GM19467 (cell line): Measurements from ENCODE around the gene FBH1.
A peak's percentile ranks its signal among the peaks of the same experiment; 100 is the strongest.
"Not testable (repeated sequence)": the region's sequence is repeated elsewhere in the genome, so short reads cannot be mapped to it uniquely, and the experiment has no call there.

Experiments used
- ATAC-seq: cut with Tn5 transposase; IDR thresholded peaks from one replicate; pipeline ENCODE4 v1.9.1; 2021; ENCODE audit warnings: mild to moderate bottlenecking, moderate library complexity; ENCODE audit not compliant: unreplicated experiment

The FBH1 gene

GRCh38 chr10:5889624-5890451, at the start of gene FBH1, which contains the start of gene ANKRD16:
FBH1 (plus strand) TSS chr10:5890243; CDS start chr10:5890346, 103 bp downstream.
ANKRD16 (minus strand) TSS chr10:5889893; CDS start chr10:5889354, 539 bp downstream.
- ATAC-seq = peak; percentile 89

GRCh38 chr10:5840314-5841307, 49.4 kb upstream of the FBH1 start:
- peak; percentile 84 for ATAC-seq

DNA sequence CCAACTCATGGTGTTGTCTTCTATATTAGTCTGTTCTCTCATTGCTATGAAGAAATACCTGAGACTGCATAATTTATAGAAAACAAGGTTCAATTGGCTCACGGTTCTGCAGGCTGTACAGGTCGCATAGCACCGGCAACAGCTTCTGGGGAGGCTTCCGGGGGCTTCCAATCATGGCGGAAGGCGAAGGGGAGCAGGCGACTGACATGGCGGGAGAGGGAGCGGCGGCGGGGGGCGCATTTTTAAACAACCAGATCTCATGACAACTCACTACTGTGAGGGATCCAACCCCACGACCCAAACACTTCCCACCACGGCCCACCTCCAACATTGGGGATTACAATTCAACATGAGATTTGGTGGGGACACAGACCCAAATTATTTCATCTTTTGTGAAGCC, 48.1 kb upstream of the FBH1 start:
- ATAC-seq = no peak

DNA sequence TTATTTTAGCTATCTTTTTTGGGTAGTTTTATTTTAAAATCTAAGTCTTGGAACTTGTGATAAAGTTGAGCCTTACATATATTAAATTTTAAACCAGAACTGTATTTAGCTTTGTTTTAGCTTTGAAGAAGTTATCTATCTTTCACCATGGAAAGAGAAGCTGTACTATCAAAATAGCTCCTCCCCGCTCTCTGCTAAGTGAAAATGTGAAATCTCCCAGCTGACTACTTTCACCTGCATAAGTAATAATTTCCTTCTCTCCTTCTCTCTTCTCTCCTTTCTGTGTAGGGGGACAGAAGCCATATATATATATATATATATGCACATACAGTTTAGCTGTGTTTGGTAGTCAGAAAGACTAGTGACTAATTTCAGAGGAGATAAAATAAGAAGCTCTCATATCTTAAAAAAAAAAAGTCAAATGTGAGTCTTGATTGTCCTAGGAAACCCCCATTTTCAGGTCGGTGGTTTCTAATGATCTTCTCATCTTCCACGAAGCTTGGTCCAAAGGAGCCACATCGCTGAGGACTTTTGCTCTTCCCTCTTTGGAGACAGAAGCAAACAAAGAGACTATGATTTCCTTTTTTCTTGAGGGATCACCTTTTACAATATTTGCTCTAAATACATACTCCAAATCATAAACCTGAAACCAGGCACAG, 46.2 kb upstream of the FBH1 start:
- no peak for ATAC-seq

GRCh38 chr10:5844345-5845055, 45.5 kb upstream of the FBH1 start:
- ATAC-seq = no peak

- not testable (repeated sequence) for ATAC-seq
Measured at GRCh38 chr10:5846667-5847066, 43.4 kb upstream of the FBH1 start.

DNA sequence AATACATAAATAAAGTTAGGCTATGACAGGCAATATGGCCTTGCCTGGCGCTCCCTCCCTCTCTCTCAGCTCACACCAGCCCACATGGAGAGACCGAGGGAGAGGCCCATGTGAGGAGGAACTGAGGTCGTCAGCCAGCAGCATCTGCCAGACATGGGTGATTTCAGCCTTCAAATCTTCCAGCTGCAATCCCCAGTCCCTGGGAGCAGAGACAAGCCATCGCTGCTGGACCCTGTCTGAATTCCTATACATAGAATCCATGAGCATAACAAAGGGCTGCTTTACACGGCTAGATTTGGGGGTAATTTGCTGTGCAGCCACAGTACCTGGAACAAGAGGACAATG, 35.9 kb upstream of the FBH1 start:
- ATAC-seq = no peak

DNA sequence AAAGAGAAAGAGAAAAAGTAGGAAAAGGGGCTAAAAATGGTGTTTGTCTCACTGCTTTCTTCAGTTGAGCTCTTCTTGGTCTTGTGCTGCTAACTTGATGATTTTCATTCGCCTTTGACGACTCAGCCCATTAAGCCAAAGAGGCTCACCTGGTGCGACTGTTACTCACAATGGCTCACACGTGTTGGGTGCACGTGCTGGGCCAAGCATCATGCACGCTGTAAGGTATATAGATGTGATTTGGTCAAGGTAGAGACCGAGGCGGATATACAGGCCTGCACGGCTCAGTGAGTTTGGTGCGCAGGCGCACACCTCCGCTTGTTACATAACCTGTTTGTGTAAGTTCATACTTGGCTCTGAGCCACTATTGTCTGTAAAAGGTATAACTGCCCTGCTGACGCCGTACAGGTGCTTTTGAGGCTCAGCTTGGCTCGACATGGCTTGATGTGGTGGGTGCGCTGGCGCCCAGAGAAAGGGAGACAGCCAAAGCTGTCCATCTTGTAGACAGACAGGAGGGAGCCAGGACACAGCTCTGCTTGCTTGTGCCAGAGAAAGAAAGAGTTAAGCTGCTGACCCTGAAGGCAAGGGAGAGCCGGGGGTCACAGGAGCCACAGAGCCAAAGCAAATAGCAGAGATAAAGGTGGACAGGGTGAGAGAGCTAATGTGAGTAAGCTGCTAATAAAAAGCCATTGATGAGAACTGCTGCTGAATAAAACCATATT, 33.9 kb upstream of the FBH1 start:
- ATAC-seq = no peak

DNA sequence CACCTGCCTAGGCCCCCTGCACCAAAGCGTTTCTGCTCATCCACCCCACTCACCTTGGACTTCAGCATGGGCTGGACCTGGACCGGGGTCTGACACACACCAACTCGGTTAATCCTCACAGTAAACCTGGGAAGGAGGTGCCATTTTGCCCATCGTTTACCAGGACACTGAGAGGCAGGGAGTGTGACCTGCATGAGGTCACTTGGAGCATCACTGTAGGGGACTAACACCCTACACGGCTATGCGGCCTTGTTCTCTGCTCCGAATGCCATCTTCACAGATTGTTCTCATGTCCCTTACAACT, 33.4 kb upstream of the FBH1 start:
- ATAC-seq = no peak

DNA sequence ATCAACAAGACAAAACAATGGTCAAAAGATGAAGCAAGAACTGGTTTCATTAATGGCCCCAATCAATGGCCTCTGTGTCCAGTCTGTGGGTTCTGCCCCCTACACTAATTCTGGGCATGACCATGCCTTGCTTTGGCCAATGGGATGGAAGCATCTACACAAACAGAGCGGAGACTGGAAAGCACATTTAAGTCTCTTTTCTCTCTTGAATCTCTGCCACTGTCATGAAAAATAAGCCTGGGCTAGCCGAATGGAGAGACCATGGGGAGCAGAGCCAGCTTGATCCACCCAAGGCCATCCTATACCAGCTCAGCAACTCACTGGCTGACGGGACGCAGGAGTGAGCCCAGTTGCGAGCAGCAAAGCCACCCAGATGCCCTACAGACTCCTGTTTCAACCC, 31.2 kb upstream of the FBH1 start:
- ATAC-seq = no peak

DNA sequence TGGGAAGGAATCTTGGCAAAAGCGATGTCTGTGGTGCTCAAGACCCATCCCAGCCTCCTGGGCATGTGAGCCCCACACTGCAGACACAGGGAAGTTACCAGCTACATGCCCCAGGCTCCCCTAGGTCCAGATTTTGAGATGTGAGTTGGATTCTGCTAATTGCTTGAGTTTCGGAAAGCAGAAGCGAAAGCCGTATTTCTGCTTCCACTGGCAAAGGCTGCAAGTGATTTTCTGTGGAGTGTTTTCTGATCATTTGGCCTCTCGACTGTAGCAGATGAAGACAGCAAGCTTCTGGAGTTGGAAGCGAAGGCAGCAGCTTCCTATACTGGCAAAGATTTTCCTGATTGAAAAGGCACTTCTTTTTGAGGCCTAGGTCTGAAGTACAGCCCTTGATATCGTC, 30.0 kb upstream of the FBH1 start:
- no peak for ATAC-seq

- ATAC-seq = peak; percentile 96
Measured at GRCh38 chr10:5862360-5862961, 27.6 kb upstream of the FBH1 start.

- ATAC-seq = not testable (repeated sequence)
Measured at GRCh38 chr10:5862981-5863685, 26.9 kb upstream of the FBH1 start.

- not testable (repeated sequence) for ATAC-seq
Measured at GRCh38 chr10:5866451-5867081, 23.5 kb upstream of the FBH1 start.

DNA sequence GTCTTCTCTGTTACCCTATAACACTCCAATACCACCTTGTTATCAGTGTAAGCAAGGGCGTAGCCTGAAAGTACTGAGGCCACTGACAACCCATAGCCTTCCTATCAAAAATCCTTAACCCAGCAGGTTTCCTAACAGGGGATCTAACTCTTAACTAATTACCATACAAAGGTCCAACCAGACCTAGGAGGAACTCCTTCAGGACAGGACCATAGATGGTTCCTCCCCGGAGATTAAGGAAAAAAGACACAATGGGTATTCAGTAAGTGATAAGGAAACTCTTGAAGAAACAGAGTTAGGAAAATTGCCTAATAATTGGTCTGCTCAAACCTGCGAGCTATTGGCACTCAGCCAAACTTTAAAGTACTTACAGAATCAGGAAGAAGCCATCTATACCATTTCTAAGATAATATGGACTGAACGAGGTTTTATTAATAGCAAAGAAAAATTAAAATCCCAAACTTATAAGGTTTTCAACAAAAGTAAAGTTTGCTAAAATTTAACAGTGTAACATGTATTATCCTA, 22.9 kb upstream of the FBH1 start:
- not testable (repeated sequence) for ATAC-seq

- not testable (repeated sequence) for ATAC-seq
Measured at GRCh38 chr10:5868383-5868782, 21.7 kb upstream of the FBH1 start.

GRCh38 chr10:5869156-5869555, 20.9 kb upstream of the FBH1 start:
- no peak for ATAC-seq

DNA sequence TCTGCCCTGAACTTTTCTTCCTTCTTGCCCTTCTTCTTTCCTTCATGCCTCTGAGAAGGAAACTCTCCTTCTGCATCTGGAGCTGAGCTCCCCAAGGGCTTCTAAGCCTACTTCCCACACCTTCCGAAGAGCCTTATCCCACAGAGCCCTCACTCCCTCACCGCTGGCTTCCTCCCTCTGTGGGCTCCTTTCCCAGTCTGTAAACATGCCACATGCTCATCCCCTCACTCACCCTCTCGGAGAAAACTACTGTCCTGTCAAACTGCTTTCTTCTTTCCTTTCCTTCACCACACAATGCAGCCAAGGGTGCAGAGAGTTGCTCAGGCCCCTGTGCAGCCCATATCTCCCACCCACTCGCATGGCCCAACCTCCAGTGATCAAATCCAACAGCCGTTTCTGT, 18.4 kb upstream of the FBH1 start:
- ATAC-seq = no peak
